Stimulated activated naive B cell treated with anti-CD40 and anti-IgM and Interleukin-4, amounts not matched to agents 10 μg/mL and 1 μg/mL and 100 μg/mL, for 72 hours (primary cell): Measurements from ENCODE around the gene ANGPTL1.

ENCODE experiments used
- ATAC-seq, 2 donors: fragments of 150-1000 bp; cut with Tn5 transposase; replicated peaks; 2 replicates each; pipeline ENCODE4 v1.10.0; 2021; ENCODE audit warnings: moderate library complexity in 1 of 2
- DNase-seq: peaks from one replicate; pipeline ENCODE4 v3.0.0; 2021
- H3K27ac Mint-ChIP-seq: one replicate; pipeline ENCODE4 v1.8.0; 2022; ENCODE audit warnings: mild to moderate bottlenecking, mixed read lengths
- H3K27me3 Mint-ChIP-seq, 2 donors: one replicate each; pipeline ENCODE4 v1.8.0; 2022; ENCODE audit warnings: mixed read lengths in 2 of 2
- H3K36me3 Mint-ChIP-seq, 2 donors: one replicate each; pipeline ENCODE4 v1.8.0; 2022; ENCODE audit warnings: mixed read lengths in 2 of 2, mild to moderate bottlenecking in 1 of 2
- H3K4me1 Mint-ChIP-seq, 2 donors: one replicate each; pipeline ENCODE4 v1.8.0; 2022; ENCODE audit warnings: mixed read lengths in 2 of 2, mild to moderate bottlenecking in 1 of 2
- H3K4me3 Mint-ChIP-seq, 2 donors: one replicate each; pipeline ENCODE4 v1.8.0; 2022; ENCODE audit warnings: mild to moderate bottlenecking in 2 of 2, mixed read lengths in 2 of 2, moderate library complexity in 1 of 2
- H3K9me3 Mint-ChIP-seq, 2 donors: one replicate each; pipeline ENCODE4 v1.8.0; 2022; ENCODE audit warnings: mixed read lengths in 2 of 2, mild to moderate bottlenecking in 1 of 2

The ANGPTL1 gene

GRCh38 chr1:178847396-178847849 lies 23.5 kb downstream of the ANGPTL1 start:
- ATAC-seq: no peak
- peak overlapping the region; percentile 73 for H3K27ac Mint-ChIP-seq
- H3K4me1 Mint-ChIP-seq: peaks cover 0 to 13% of the 10 kb centered on the region in 2 donors
- no peaks in the 10 kb centered on the region for H3K27me3 Mint-ChIP-seq
- H3K36me3 Mint-ChIP-seq: peaks cover 0 to 11% of the 10 kb centered on the region in 2 donors
- H3K9me3 Mint-ChIP-seq: no peaks in the 10 kb centered on the region
- DNase-seq: no peak
- no peak overlapping the region for H3K4me3 Mint-ChIP-seq

GRCh38 chr1:178846306-178846705 lies 24.6 kb downstream of the ANGPTL1 start:
- H3K36me3 Mint-ChIP-seq: peaks cover 0 to 6% of the 10 kb centered on the region in 2 donors
- H3K4me3 Mint-ChIP-seq: no peak overlapping the region
- no peaks in the 10 kb centered on the region for H3K9me3 Mint-ChIP-seq
- no peak for ATAC-seq
- no peaks in the 10 kb centered on the region for H3K27me3 Mint-ChIP-seq
- DNase-seq: no peak
- peaks cover 0 to 2% of the 10 kb centered on the region in 2 donors for H3K4me1 Mint-ChIP-seq
- no peak overlapping the region for H3K27ac Mint-ChIP-seq

- ATAC-seq: no peak
- H3K36me3 Mint-ChIP-seq: peaks cover 10 to 15% of the 10 kb centered on the region in 2 donors
Observed at GRCh38 chr1:178844436-178844835, 26.4 kb downstream of the ANGPTL1 start.

GRCh38 chr1:178825167-178825566 lies 45.7 kb downstream of the ANGPTL1 start:
- DNase-seq (no peak), ATAC-seq (no peak)
- H3K36me3 Mint-ChIP-seq: peaks cover 41 to 54% of the 10 kb centered on the region in 2 donors
- H3K4me1 Mint-ChIP-seq: peaks cover 25 to 47% of the 10 kb centered on the region in 2 donors
- H3K27ac Mint-ChIP-seq: peak overlapping the region; percentile 68
- H3K4me3 Mint-ChIP-seq: no peak overlapping the region
- no peaks in the 10 kb centered on the region for H3K27me3 Mint-ChIP-seq
- peaks cover 3 to 17% of the 10 kb centered on the region in 2 donors for H3K9me3 Mint-ChIP-seq

More at GRCh38 chr1:178844436-178844835, 26.4 kb downstream of the ANGPTL1 start:
- no peak overlapping the region for H3K4me3 Mint-ChIP-seq
- peaks cover 0 to 6% of the 10 kb centered on the region in 2 donors for H3K9me3 Mint-ChIP-seq
- no peaks in the 10 kb centered on the region for H3K27me3 Mint-ChIP-seq
- peak overlapping the region; percentile 20 for H3K27ac Mint-ChIP-seq
- DNase-seq: no peak
- H3K4me1 Mint-ChIP-seq: no peaks in the 10 kb centered on the region

- H3K36me3 Mint-ChIP-seq: peaks cover 33 to 51% of the 10 kb centered on the region in 2 donors
- peaks cover 36 to 69% of the 10 kb centered on the region in 2 donors for H3K4me1 Mint-ChIP-seq
- DNase-seq: no peak
- H3K27me3 Mint-ChIP-seq: no peaks in the 10 kb centered on the region
- H3K9me3 Mint-ChIP-seq: peaks cover 3 to 17% of the 10 kb centered on the region in 2 donors
- peak; percentile 81 to 90 for ATAC-seq
- H3K27ac Mint-ChIP-seq: peak overlapping the region; percentile 86
- peak overlapping the region; percentile 4 to 26 for H3K4me3 Mint-ChIP-seq
Observed at GRCh38 chr1:178821134-178821866, 49.6 kb downstream of the ANGPTL1 start.

GRCh38 chr1:178819123-178819522 lies 51.8 kb downstream of the ANGPTL1 start:
- Mint-ChIP-seq H3K4me1 (peaks cover 32 to 74% of the 10 kb centered on the region in 2 donors), H3K27me3 (no peaks in the 10 kb centered on the region), H3K4me3 (no peak overlapping the region), H3K36me3 (peaks cover 31 to 51% of the 10 kb centered on the region in 2 donors), H3K9me3 (peaks cover 2 to 8% of the 10 kb centered on the region in 2 donors), H3K27ac (no peak overlapping the region)
- DNase-seq (no peak), ATAC-seq (no peak)

GRCh38 chr1:178818416-178818815 lies 52.5 kb downstream of the ANGPTL1 start:
- ATAC-seq (no peak), DNase-seq (no peak)
- H3K9me3 Mint-ChIP-seq: peaks cover 0 to under 1% of the 10 kb centered on the region in 2 donors
- no peaks in the 10 kb centered on the region for H3K27me3 Mint-ChIP-seq
- no peak overlapping the region for H3K4me3 Mint-ChIP-seq
- no peak overlapping the region for H3K27ac Mint-ChIP-seq
- peaks cover 24 to 48% of the 10 kb centered on the region in 2 donors for H3K36me3 Mint-ChIP-seq
- peaks cover 26 to 68% of the 10 kb centered on the region in 2 donors for H3K4me1 Mint-ChIP-seq

- Mint-ChIP-seq H3K36me3 (peaks cover 45 to 56% of the 10 kb centered on the region in 2 donors), H3K9me3 (no peaks in the 10 kb centered on the region), H3K4me3 (no peak overlapping the region), H3K4me1 (peaks cover 16 to 68% of the 10 kb centered on the region in 2 donors), H3K27ac (no peak overlapping the region), H3K27me3 (no peaks in the 10 kb centered on the region)
- no peak for ATAC-seq
- no peak for DNase-seq
Observed at GRCh38 chr1:178810585-178810984, 60.3 kb downstream of the ANGPTL1 start.

- H3K27ac Mint-ChIP-seq: no peak overlapping the region
Observed at GRCh38 chr1:178808529-178808928, 62.3 kb downstream of the ANGPTL1 start.

GRCh38 chr1:178806665-178807300 lies 64.1 kb downstream of the ANGPTL1 start:
- ATAC-seq (no peak), DNase-seq (no peak)
- Mint-ChIP-seq H3K27ac (no peak overlapping the region), H3K4me3 (peak overlapping the region in 1 of 2 donors; percentile 41), H3K9me3 (no peaks in the 10 kb centered on the region), H3K27me3 (no peaks in the 10 kb centered on the region), H3K36me3 (peaks cover 27 to 41% of the 10 kb centered on the region in 2 donors), H3K4me1 (peaks cover 14 to 52% of the 10 kb centered on the region in 2 donors)

More at GRCh38 chr1:178808529-178808928, 62.3 kb downstream of the ANGPTL1 start:
- H3K4me1 Mint-ChIP-seq: peaks cover 18 to 60% of the 10 kb centered on the region in 2 donors
- H3K27me3 Mint-ChIP-seq: no peaks in the 10 kb centered on the region
- ATAC-seq (no peak), DNase-seq (no peak)
- no peaks in the 10 kb centered on the region for H3K9me3 Mint-ChIP-seq
- H3K4me3 Mint-ChIP-seq: no peak overlapping the region
- H3K36me3 Mint-ChIP-seq: peaks cover 35 to 49% of the 10 kb centered on the region in 2 donors

- Mint-ChIP-seq H3K4me3 (no peak overlapping the region), H3K4me1 (peaks cover 22 to 53% of the 10 kb centered on the region in 2 donors), H3K9me3 (no peaks in the 10 kb centered on the region), H3K27ac (no peak overlapping the region), H3K36me3 (peaks cover 32 to 53% of the 10 kb centered on the region in 2 donors), H3K27me3 (no peaks in the 10 kb centered on the region)
- DNase-seq (no peak), ATAC-seq (no peak)
Observed at GRCh38 chr1:178802873-178803272, 68.0 kb downstream of the ANGPTL1 start.
